ENCODE measurements around the gene CDHR3. TPM values are rescaled to one million over a fixed set of nuclear protein-coding genes. Genes with fewer than 3 reads are reported as not detected.

Gene CDHR3
- total RNA-seq, 1 donor from 2014 or later: 5.4 TPM

- Mint-ChIP-seq H3K27ac (ENCODE audit: unreplicated experiment) (no peak overlapping the region), H3K27me3 (ENCODE audit: low read depth) (no peaks in the 10 kb centered on the region), H3K36me3 (ENCODE audit: low read depth) (no peaks in the 10 kb centered on the region), H3K4me1 (peaks cover 28% of the 10 kb centered on the region), H3K4me3 (no peak overlapping the region), H3K9me3 (no peaks in the 10 kb centered on the region)
- TF ChIP-seq CTCF (conservative IDR thresholded peaks at IDR 0.05): no peak
- no peak for DNase-seq (ENCODE audit: low read depth, low spot score)
Measured at GRCh38 chr7:105989686-105990085, 26.6 kb downstream of the CDHR3 start.

GRCh38 chr7:105990141-105990540 lies 27.1 kb downstream of the CDHR3 start:
- Mint-ChIP-seq H3K27me3 (ENCODE audit: low read depth) (no peaks in the 10 kb centered on the region), H3K4me1 (peaks cover 26% of the 10 kb centered on the region)

GRCh38 chr7:105990727-105991453 lies 27.8 kb downstream of the CDHR3 start:
- Mint-ChIP-seq H3K9me3 (no peaks in the 10 kb centered on the region), H3K27ac (ENCODE audit: unreplicated experiment) (no peak overlapping the region), H3K4me3 (no peak overlapping the region), H3K27me3 (ENCODE audit: low read depth) (no peaks in the 10 kb centered on the region), H3K36me3 (ENCODE audit: low read depth) (no peaks in the 10 kb centered on the region), H3K4me1 (peaks cover 20% of the 10 kb centered on the region)
- no peak for DNase-seq (ENCODE audit: low read depth, low spot score)
- no peak for TF ChIP-seq CTCF (conservative IDR thresholded peaks at IDR 0.05)

More at GRCh38 chr7:105990141-105990540, 27.1 kb downstream of the CDHR3 start:
- no peak overlapping the region for H3K27ac Mint-ChIP-seq (ENCODE audit: unreplicated experiment)
- no peak for DNase-seq (ENCODE audit: low read depth, low spot score)
- H3K4me3 Mint-ChIP-seq: no peak overlapping the region
- H3K9me3 Mint-ChIP-seq: no peaks in the 10 kb centered on the region
- H3K36me3 Mint-ChIP-seq (ENCODE audit: low read depth): no peaks in the 10 kb centered on the region
- TF ChIP-seq CTCF (conservative IDR thresholded peaks at IDR 0.05): no peak

GRCh38 chr7:105992905-105993304 lies 29.8 kb downstream of the CDHR3 start:
- Mint-ChIP-seq H3K4me3 (no peak overlapping the region), H3K27ac (ENCODE audit: unreplicated experiment) (no peak overlapping the region), H3K9me3 (no peaks in the 10 kb centered on the region), H3K36me3 (ENCODE audit: low read depth) (no peaks in the 10 kb centered on the region), H3K4me1 (peaks cover 10% of the 10 kb centered on the region), H3K27me3 (ENCODE audit: low read depth) (no peaks in the 10 kb centered on the region)
- DNase-seq (ENCODE audit: low read depth, low spot score): no peak
- TF ChIP-seq CTCF (conservative IDR thresholded peaks at IDR 0.05): no peak

- Mint-ChIP-seq H3K36me3 (ENCODE audit: low read depth) (no peaks in the 10 kb centered on the region), H3K4me1 (peaks cover 18% of the 10 kb centered on the region), H3K9me3 (no peaks in the 10 kb centered on the region), H3K4me3 (no peak overlapping the region), H3K27me3 (ENCODE audit: low read depth) (no peaks in the 10 kb centered on the region), H3K27ac (ENCODE audit: unreplicated experiment) (no peak overlapping the region)
- no peak for TF ChIP-seq CTCF (conservative IDR thresholded peaks at IDR 0.05)
- no peak for DNase-seq (ENCODE audit: low read depth, low spot score)
Measured at GRCh38 chr7:105996860-105997737, 34.0 kb downstream of the CDHR3 start.

Data from neural crest cell (in vitro differentiated cells).